HG03064 (cell line): ENCODE results near the gene XPO6.
"Not testable (repeated sequence)": the region's sequence is repeated elsewhere in the genome, so short reads cannot be mapped to it uniquely, and the experiment has no call there.

ENCODE experiments used
- ATAC-seq: cut with Tn5 transposase; IDR thresholded peaks from one replicate; pipeline ENCODE4 v1.9.1; 2021; ENCODE audit warnings: low read depth; ENCODE audit not compliant: unreplicated experiment

Gene XPO6

GRCh38 chr16:28120754-28121153 is 91.0 kb downstream of the XPO6 start:
- ATAC-seq: no peak

DNA sequence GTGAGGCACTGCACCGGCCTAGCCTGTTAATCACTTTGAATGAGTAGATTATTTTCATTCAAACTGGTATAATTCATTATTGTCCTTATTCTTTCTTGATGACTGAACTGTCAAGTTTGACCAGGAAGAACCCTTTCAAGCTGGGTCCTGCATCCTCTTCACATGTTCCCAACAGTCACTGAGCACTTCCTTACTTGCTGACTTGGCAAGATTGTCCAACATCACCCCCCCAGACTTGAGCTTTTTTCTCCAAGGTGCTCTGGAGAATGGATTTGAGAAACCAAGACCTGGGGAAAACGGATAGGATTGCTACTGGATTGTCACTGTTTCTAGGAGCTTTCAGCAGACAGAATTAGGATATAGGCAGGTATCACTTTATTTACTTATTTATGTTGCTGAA is 93.1 kb downstream of the XPO6 start:
- no peak for ATAC-seq

DNA sequence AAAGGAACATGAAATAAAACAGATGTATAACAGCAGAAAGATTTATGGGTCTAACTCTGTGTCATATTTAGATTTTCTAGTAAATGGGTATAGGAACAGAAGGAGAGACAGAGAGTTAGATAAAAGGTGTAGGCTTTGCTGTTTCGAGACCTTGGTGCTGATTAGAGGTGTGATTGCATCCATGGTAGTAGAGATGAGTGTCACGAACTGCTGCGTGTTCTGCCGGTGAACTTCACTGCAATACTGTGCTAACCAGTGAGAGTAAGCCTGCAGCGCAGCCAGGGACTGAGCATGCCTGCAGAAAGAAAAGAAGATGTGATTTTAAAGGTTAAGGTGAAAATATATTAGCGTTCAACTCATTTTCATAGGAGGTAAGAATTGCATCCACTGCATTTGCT is 94.6 kb downstream of the XPO6 start:
- no peak for ATAC-seq

GRCh38 chr16:28115866-28116265 is 95.9 kb downstream of the XPO6 start:
- ATAC-seq: not testable (repeated sequence)

DNA sequence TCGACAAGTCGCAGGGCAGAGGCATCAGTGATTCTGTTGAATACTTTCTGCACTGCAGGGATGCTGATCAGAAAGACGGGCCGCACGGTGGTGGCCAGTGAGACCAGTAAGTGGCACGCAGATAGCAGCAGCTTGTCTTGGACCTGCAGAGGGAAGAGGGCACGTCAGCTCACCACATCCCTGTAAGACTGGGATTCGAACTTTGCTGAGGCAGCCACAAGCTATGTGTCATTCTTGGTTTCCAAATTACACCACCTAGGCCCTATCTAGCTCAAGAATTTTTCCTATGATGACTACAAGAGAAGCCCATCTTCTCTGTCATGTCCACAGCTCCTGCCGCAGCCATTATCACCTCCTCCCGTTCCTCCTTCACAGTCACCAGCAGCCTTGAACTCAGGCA is 98.9 kb downstream of the XPO6 start:
- no peak for ATAC-seq

DNA sequence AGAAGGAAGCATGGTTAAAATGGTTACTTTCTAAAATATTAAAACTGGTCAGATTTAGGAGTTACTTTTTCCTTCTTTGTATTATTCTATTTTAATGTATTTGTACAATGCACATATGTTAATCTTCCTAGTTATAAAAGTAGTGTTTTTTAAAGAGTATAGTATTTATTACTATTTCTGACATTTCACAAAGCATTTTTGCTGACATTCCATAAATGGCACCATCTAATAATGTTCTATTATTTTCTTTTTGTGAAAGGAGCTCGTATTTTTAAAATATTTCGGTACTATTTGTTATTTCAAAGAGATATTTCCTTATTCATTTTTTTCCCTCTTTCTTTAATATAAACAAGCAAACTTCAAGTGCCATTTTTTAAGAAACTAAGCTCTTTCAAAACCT is 100.8 kb downstream of the XPO6 start:
- ATAC-seq: no peak

GRCh38 chr16:28110479-28110878 is 101.3 kb downstream of the XPO6 start:
- no peak for ATAC-seq

DNA sequence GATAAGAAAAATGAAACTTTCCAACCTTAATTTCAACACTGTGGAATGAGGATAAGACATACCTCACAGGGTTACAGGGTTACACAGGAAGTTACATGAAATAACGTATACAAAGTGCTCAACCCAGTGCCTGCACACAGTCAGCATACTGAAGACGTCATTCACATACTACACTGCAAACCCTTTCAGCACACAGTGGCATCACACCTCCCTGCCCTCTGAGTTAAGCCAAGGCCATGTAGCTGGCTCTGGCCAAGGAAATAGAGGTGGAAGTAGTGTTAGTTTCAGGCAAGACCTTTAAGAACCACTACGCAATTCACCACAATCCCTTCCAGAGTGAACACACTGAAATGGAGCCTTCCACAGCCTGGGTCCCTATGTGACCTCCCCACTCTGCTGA is 101.7 kb downstream of the XPO6 start:
- no peak for ATAC-seq

DNA sequence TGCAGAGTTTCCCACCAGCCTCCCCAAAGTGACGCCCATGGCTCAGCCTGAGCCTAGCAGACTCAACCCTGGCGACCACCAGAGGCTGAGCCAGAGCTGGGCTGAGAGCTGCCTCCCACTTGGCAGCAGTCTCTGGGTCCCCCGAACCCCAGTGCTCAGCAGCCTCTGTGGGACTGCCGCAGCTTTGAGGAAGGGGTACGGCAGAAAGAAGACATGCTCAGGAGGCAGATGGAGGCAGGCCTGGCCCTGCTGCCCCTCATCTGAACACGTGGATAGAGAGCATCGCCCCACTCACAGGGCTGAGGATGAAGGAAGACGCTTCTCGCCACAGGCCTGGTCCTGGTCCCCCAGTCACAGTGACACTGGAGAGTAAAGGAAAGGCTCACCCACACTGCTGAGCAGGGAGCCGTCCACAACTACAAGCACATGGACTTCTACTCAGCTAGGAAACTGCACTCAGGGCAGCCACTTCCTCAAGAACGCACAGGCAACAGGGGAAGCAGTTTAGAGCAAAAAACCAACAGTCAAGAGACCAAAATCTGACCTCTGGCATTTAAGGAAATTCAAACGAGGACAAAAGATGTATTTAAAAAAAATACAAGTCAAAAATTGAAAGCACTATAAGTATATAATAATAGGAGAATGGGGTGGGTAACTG is 103.0 kb downstream of the XPO6 start:
- ATAC-seq: no peak

DNA sequence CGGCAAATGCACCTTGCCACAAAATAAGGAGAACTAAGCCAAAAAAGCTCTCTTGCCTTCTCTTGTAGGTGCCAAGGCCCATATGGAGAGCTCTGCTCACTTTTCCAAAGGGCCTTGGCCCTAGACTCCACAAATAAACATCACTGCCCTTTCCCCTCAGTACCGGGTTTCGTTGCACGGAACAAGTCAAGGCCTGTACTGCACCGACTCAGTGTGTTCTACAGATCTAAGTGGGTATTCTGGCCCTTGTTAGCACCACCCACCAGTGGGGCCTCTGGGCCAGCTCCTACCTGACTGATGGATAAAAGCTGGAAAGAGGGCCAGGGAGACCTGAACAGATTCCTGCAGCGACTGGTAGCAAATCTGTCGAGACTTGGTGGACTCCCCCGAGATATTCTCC is 104.5 kb downstream of the XPO6 start:
- ATAC-seq: no peak

GRCh38 chr16:28106467-28107215 is 105.1 kb downstream of the XPO6 start:
- ATAC-seq: no peak

- ATAC-seq: no peak
Measured at GRCh38 chr16:28105954-28106353, 105.8 kb downstream of the XPO6 start.

DNA sequence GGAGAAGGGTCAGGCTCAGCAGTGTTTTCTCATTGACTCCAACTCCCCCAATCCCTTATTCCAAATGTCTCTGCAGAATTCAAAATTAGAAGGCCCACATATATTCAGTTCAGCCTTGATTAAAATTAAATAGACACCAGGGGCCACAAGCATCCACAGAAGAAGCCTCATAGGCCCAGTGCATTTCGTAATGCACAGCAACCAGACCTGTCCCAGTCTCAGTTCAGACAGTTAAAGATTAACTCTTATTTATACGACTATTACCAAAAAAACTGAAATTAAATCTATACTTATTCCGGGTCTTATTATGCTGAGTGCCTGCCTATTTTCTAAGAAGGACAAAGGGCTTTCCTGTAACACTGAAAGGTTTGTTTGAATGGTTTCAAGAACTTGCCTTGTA is 106.5 kb downstream of the XPO6 start:
- ATAC-seq: no peak

DNA sequence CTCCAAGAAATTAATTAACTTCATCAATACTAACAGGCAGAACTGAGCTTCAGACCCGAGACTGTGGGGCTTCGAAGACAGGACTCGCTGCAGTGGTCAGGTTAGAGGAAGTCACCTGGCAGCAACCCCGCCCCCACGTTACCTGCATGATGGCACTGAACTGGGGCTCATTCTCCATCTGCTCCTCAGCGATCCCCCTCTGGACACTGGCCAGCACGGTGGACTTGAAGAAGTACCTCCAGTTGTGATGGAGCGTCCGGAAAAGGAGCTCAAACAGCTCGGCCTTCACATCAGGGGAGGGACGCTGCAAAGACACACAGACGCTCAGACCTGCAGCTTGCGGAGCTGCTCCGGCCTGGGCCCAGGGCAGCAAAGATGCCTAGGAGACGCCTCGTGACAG is 107.4 kb downstream of the XPO6 start:
- no peak for ATAC-seq

GRCh38 chr16:28103516-28104170 is 108.1 kb downstream of the XPO6 start:
- ATAC-seq: no peak

DNA sequence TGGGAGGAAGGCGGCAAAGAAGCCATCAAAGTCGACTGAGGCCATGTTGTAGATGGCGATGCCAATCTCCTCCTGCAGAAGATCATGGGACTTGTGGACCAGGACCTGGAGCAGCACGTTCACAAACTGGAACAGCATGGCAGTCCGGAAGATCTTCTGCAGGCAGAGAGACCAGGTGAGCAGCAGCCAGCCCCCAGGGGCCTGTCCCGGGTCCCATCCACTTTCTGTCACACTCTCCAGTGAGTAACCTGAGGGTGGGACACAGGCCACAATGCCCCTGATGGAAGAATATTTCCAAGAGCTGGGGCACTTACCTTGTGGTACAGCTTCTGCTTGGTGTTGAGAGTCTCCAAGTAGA is 110.3 kb downstream of the XPO6 start:
- no peak for ATAC-seq

DNA sequence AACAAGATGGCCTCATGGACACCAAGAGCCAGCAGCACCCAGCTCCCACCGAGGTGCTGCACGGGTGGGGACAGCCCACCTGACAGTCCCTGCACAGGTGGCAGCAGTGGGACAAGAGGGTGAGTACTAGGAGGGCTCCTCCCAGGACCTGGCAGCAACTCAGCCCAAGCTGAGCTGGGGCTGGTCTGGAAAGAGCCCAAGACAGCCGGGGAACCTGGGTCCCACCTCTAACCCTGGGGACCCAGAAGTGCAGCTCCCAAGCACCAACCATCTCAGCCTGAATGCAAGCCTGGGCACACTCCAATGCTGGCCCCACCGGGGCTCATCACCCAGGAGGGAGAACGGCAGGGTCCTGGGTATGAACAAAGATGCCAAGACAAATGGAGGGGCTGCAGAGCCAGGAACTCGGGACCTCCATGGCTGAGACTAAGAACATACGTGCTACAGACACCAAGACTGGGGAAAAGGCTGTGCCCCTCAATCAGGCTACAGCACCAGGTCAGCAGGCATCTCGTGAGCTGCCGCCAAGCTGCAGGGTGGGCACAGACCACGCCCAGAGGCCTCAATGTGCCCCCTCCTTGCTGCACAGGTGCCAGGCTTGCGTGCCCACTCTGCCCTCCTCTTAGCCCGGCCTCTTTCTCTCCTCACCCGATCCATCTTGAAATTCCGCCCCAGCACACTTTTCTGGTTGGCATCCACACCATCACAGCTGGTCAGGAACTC is 110.8 kb downstream of the XPO6 start:
- no peak for ATAC-seq

GRCh38 chr16:28098959-28099945 is 112.5 kb downstream of the XPO6 start:
- ATAC-seq: no peak

DNA sequence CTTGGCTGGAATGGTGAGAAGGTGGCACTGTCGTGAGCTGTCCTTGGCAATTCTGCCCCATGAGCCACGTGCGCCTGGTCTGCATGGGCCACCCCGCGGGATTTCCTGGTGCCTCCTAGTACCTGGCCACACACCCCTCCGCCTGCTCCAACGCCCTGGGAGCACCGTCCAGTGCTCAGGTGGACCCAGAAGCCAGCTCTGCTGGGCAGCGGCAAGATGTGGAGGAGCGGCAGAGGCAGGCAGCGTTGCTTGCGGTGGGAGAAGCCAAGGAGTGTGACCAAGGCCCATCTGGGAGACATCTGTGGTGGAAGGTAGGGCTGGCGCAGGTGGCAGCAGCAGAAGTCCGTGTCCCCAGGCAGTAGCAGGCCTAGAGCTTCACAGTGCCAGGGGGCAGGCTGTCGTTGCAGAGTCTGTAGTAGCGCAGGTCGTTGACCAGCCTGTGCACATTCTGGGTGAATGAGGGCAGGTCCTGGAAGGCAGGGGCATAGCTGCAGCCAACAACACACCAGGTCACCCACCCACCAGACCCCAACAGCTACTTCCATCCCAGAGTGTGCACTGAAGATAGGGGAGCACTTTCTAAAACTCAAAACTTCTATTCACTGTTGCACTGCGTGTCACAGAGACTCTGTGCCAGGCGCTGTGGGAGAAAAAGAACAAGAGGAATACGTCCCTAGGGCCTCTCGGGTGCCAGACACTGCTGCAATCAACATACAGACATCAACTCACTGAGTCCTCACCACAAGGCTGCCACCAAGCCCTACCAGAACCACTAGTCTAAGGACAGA is 113.4 kb downstream of the XPO6 start:
- ATAC-seq: no peak
